Ascending aorta (tissue), 2 donors: ENCODE measurements around the gene RAPGEF1. TPM values are rescaled to one million over a fixed set of nuclear protein-coding genes. Genes with fewer than 3 reads are reported as not detected.
"Not testable (repeated sequence)": the region's sequence is repeated elsewhere in the genome, so short reads cannot be mapped to it uniquely, and the experiment has no call there.

Source experiments
- DNase-seq, 2 donors: peaks; one replicate each; pipeline ENCODE4 v3.0.0-alpha.2; 2019; ENCODE audit warnings: low spot score in 2 of 2
- H3K27ac ChIP-seq, 2 donors: fragments of 200-600 bp; sonication (generic); one replicate each; pipeline ENCODE4 v1.5.1; 2016 to 2017; ENCODE audit warnings: mild to moderate bottlenecking in 1 of 2
- H3K27me3 ChIP-seq: fragments of 200-600 bp; sonication (generic); one replicate; pipeline ENCODE4 v1.5.1; 2017
- H3K36me3 ChIP-seq, 2 donors: fragments of 200-600 bp; sonication (generic); one replicate each; pipeline ENCODE4 v1.5.1; 2016
- H3K4me1 ChIP-seq, 2 donors: fragments of 200-600 bp; sonication (generic); one replicate each; pipeline ENCODE4 v1.5.1; 2016 to 2017; ENCODE audit warnings: mild to moderate bottlenecking in 1 of 2
- H3K4me3 ChIP-seq, 2 donors: fragments of 200-600 bp; sonication (generic); one replicate each; pipeline ENCODE4 v1.5.1; 2016 to 2017; ENCODE audit warnings: mild to moderate bottlenecking in 1 of 2
- H3K9me3 ChIP-seq, 2 donors: fragments of 200-600 bp; sonication (generic); one replicate each; pipeline ENCODE4 v1.5.1; 2016
- intact Hi-C: fragments of 100-400 bp; cut with DNase I; formaldehyde crosslinking; loops from one replicate; pipeline ENCODE4 v1.15.1; 2023
- total RNA-seq: library from RNA; depleted of rRNA; stranded (reverse); fragments of >200 nt; gene quantifications from one replicate; pipeline ENCODE4 v1.1.0, GENCODE V29; 2016
- TF ChIP-seq, protein P1 (sequence below), 3 experiments: fragments of 200-600 bp in 2 of 3; fragments of 450-650 bp in 1 of 3; sonication (generic) in 2 of 3; IDR thresholded peaks; one replicate each; pipeline ENCODE4 v1.5.1; 2016 to 2019; ENCODE audit warnings: antibody characterized with exemption in 3 of 3, mild to moderate bottlenecking in 1 of 3, moderate library complexity in 1 of 3

RAPGEF1 gene
- total RNA-seq, 1 donor from 2014 or later: 95.5 TPM

DNA sequence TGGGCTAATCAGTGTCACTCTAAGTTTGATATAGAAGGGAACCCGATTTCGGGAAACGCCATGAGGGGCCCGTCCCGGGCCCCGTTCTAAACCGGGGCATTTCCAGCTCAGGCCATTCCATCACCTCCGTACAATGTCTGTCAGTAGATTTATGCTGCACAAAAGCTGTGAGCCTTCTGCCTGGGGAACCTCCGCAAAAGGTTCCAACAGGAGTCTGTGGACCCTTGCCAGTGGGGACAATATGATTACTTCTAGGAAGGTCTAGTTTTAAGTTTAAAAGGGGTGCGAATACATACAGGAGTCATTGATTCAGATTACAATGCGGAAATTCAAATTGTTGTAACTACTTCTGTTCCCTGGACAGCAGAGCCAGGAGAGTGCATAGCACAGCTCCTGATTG is 57.6 kb downstream of the RAPGEF1 start:
- TF ChIP-seq, protein P1, sequence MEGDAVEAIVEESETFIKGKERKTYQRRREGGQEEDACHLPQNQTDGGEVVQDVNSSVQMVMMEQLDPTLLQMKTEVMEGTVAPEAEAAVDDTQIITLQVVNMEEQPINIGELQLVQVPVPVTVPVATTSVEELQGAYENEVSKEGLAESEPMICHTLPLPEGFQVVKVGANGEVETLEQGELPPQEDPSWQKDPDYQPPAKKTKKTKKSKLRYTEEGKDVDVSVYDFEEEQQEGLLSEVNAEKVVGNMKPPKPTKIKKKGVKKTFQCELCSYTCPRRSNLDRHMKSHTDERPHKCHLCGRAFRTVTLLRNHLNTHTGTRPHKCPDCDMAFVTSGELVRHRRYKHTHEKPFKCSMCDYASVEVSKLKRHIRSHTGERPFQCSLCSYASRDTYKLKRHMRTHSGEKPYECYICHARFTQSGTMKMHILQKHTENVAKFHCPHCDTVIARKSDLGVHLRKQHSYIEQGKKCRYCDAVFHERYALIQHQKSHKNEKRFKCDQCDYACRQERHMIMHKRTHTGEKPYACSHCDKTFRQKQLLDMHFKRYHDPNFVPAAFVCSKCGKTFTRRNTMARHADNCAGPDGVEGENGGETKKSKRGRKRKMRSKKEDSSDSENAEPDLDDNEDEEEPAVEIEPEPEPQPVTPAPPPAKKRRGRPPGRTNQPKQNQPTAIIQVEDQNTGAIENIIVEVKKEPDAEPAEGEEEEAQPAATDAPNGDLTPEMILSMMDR (IDR thresholded peaks at IDR 0.05): no peak
- Histone ChIP-seq H3K27ac (peak overlapping the region; percentile 56 to 79), H3K4me1 (peaks cover 16 to 47% of the 10 kb centered on the region in 2 donors)

DNA sequence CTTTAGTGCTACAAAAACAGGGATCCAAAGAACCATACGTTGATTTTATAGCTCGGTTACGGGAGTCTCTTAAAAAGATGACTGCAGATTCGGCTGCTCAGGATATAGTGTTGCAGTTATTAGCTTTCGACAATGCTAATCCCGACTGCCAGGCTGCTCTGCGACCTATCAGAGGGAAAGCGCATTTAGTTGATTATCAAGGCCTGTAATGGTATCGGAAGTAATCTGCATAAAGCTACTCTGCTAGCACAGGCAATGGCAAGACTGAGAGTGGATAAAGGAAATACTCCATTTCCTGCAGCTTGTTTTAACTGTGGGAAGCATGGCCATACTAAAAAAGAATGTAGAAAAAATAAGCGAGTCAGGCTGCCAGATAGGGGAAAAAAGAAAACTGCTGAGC is 58.0 kb downstream of the RAPGEF1 start:
- intact Hi-C loops, H3K27me3 ChIP-seq, DNase-seq, H3K36me3 ChIP-seq, H3K9me3 ChIP-seq: not testable (repeated sequence)
- Histone ChIP-seq H3K4me3 (peak overlapping the region in 1 of 2 donors; percentile 52), H3K27ac (peak overlapping the region; percentile 56 to 79), H3K4me1 (peaks cover 16 to 51% of the 10 kb centered on the region in 2 donors)

More for the DNA sequence above, 57.6 kb downstream of the RAPGEF1 start:
- intact Hi-C loops: no loop called here
- Histone ChIP-seq H3K4me3 (peak overlapping the region in 1 of 2 donors; percentile 52), H3K9me3 (no peaks in the 10 kb centered on the region), H3K36me3 (no peaks in the 10 kb centered on the region), H3K27me3 (no peaks in the 10 kb centered on the region)
- no peak for DNase-seq

DNA sequence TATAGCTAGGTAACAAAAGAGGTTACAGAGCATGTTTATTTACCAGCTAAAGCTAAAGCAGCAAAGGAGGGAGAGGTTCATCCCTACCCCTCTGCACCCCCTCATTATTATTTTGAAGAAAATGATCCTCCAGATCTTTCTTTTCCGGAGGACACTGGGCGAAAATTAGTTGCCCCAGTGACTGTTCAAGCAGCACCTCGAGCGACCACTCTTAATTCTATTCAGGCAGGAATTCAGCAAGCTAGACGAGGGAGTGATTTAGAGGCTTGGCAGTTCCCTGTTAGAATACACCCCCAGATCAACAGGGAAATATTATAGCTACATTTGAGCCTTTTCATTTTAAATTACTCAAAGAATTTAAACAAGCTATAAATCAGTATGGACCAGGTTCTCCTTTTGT is 58.8 kb downstream of the RAPGEF1 start:
- H3K4me3 ChIP-seq, H3K36me3 ChIP-seq, DNase-seq, intact Hi-C loops, H3K27me3 ChIP-seq, H3K9me3 ChIP-seq: not testable (repeated sequence)
- peak overlapping the region; percentile 50 to 93 for H3K27ac ChIP-seq
- peaks cover 20 to 55% of the 10 kb centered on the region in 2 donors for H3K4me1 ChIP-seq

DNA sequence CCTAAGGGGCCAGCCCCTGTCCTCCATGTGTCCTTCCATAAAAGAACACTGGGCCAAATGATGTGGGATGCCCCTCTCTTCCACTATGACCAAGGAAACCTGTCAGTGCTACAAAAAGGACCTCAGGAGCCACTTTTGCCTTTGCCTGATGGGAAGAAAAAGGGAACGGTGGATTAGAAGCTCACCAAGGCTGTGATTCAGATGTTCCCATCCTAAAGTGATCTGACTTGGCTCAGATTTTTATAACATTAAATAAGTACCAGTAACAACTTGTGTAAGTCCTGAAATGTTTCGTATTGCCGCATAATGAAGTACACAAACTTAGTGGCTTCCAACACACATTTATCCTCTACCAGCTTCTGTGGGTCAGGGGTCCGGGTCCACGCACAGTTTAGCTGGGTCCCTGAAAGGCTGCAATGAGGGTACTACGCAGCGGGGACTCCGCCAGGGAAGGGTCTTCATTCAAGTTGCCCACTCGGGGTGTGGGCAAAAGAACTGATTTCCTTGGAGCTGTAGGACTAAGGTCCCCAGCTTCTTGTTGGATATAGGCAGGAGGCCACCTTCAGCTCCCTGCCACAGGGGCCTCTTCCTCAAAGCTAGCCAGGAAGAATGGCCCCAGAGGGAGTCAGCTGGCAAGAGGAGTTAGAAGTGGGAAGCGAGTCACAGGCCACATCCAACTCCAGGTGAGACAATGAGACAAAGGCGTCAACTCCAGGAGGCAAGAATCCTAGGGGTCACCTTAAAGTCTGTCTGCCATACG is 60.4 kb downstream of the RAPGEF1 start:
- H3K4me3 ChIP-seq: no peak overlapping the region
- no peaks in the 10 kb centered on the region for H3K27me3 ChIP-seq
- TF ChIP-seq, protein P1 (IDR thresholded peaks at IDR 0.05): no peak
- no peaks in the 10 kb centered on the region for H3K36me3 ChIP-seq
- no peak for DNase-seq
- H3K9me3 ChIP-seq: no peaks in the 10 kb centered on the region
- peaks cover 31 to 72% of the 10 kb centered on the region in 2 donors for H3K4me1 ChIP-seq
- intact Hi-C loops: loop anchor here (2.0 kb wide), 2 partner anchors 45 to 59 kb away; no protein-coding TSS in a partner anchor
- H3K27ac ChIP-seq: peak overlapping the region; percentile 93 to 96

DNA sequence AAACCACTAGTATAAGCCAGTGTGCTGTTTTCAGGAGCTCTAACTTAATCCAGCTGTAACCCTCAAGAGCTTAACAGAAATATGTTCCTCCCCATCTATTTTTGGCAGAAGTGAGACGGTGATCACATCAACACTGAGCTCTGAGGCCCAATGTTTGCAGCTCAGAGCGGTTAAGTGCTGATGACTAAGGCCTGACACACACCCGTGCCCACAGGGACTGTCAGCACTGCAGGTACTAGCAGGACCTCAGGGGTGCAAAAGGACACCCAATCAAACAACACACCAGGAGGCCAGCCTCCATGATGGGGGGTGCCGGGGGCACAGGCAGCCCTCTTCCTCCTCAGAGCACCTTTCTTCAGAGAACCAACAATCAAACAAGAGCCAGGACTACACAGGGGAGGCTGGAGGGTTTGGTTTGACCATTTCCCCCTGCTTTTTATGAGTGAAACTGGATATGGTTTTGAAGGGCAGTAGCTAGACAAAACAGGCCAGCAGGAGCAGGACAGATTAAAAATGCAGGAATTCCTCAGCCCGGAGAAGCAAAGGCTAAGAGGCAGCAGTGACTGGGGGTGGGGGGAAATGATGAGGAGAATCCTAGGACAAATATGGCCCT is 61.3 kb downstream of the RAPGEF1 start:
- H3K4me3 ChIP-seq: no peak overlapping the region
- intact Hi-C loops: loop anchor here (2.0 kb wide), 2 partner anchors 44 to 60 kb away; no protein-coding TSS in a partner anchor
- TF ChIP-seq, protein P1 (IDR thresholded peaks at IDR 0.05): no peak
- no peaks in the 10 kb centered on the region for H3K27me3 ChIP-seq
- H3K4me1 ChIP-seq: peaks cover 34 to 80% of the 10 kb centered on the region in 2 donors
- no peaks in the 10 kb centered on the region for H3K9me3 ChIP-seq
- H3K36me3 ChIP-seq: no peaks in the 10 kb centered on the region
- H3K27ac ChIP-seq: peak overlapping the region; percentile 93 to 96
- DNase-seq: peak; percentile 85 to 93

DNA sequence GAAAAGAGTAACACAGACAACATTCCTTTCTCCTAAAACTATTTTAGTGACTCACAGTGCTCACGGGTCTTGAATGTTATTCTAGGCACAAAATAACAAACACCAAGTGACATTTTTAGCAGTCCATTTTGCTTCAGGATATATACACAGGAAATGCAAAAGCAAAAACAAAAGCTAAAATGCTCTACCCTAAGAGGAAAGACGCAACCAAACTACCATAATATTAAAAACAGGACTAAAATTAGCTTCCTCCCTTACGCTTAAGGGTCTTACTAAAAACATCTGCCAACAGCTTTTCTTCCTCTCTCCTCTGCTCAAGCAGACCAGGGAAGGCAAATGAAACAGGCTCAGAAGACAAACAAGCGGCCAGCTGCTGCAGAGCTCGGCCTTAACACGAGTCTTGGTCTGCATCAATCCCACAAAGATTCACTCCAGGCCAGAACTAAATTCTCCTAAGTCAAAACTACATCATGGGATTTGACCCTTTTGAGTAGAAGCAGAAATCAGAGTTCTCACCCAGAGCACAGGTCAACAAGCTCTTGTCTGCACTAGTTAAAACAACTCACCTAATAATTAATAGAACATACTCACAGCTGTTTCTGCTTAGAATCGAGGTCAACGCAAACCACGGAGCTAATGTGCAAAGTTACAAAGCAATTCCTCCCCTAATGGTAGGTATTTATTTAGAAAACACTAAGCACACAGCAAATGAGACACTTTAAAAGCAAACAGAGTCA is 62.3 kb downstream of the RAPGEF1 start:
- no peak for DNase-seq
- H3K27me3 ChIP-seq: no peaks in the 10 kb centered on the region
- H3K4me3 ChIP-seq: peak overlapping the region; percentile 11 to 39
- intact Hi-C loops: loop anchor here (1.0 to 2.0 kb wide), 4 partner anchors 37 to 69 kb away; no protein-coding TSS in a partner anchor
- H3K36me3 ChIP-seq: no peaks in the 10 kb centered on the region
- TF ChIP-seq, protein P1 (IDR thresholded peaks at IDR 0.05): no peak
- peak overlapping the region; percentile 93 to 96 for H3K27ac ChIP-seq
- peaks cover 38 to 85% of the 10 kb centered on the region in 2 donors for H3K4me1 ChIP-seq
- H3K9me3 ChIP-seq: no peaks in the 10 kb centered on the region
